Stimulated activated naive CD8-positive, alpha-beta T cell treated with anti-CD3 and anti-CD28 coated beads, Interleukin-15, Interleukin-2, amounts not matched to agents 100 ng/mL and 50 ng/mL, for 24 hours (primary cell): Measurements from ENCODE around the gene OR1F1.
"Not testable (repeated sequence)": the region's sequence is repeated elsewhere in the genome, so short reads cannot be mapped to it uniquely, and the experiment has no call there.

Experiments
- H3K27ac Mint-ChIP-seq: one replicate; pipeline ENCODE4 v1.8.0; 2021; ENCODE audit warnings: mild to moderate bottlenecking, mixed read lengths
- H3K27me3 Mint-ChIP-seq: one replicate; pipeline ENCODE4 v1.8.0; 2021; ENCODE audit warnings: mixed read lengths
- H3K36me3 Mint-ChIP-seq: one replicate; pipeline ENCODE4 v1.8.0; 2021; ENCODE audit warnings: low read depth, mixed read lengths
- H3K4me1 Mint-ChIP-seq: one replicate; pipeline ENCODE4 v1.8.0; 2021; ENCODE audit warnings: low read depth, mixed read lengths
- H3K4me3 Mint-ChIP-seq: one replicate; pipeline ENCODE4 v1.8.0; 2021; ENCODE audit warnings: mild to moderate bottlenecking, mixed read lengths
- H3K9me3 Mint-ChIP-seq: one replicate; pipeline ENCODE4 v1.8.0; 2021; ENCODE audit warnings: mixed read lengths

Gene OR1F1

GRCh38 chr16:3175157-3176093 is 12.6 kb upstream of the OR1F1 start:
- H3K27me3 Mint-ChIP-seq, result peaks cover 76% of the 10 kb centered on the region
- H3K4me1 Mint-ChIP-seq, result peaks cover 44% of the 10 kb centered on the region
- peak overlapping the region; percentile 84 for H3K27ac Mint-ChIP-seq
- no peaks in the 10 kb centered on the region for H3K36me3 Mint-ChIP-seq
- H3K9me3 Mint-ChIP-seq, result no peaks in the 10 kb centered on the region
- peak overlapping the region; percentile 53 for H3K4me3 Mint-ChIP-seq

- Mint-ChIP-seq H3K36me3 (peaks cover 10% of the 10 kb centered on the region), H3K27me3 (peaks cover 90% of the 10 kb centered on the region), H3K27ac (no peak overlapping the region), H3K9me3 (no peaks in the 10 kb centered on the region), H3K4me1 (peaks cover 32% of the 10 kb centered on the region), H3K4me3 (no peak overlapping the region)
Measured at GRCh38 chr16:3179651-3180050, 8.4 kb upstream of the OR1F1 start.

- H3K9me3 Mint-ChIP-seq, result no peaks in the 10 kb centered on the region
- H3K4me1 Mint-ChIP-seq, result peaks cover 28% of the 10 kb centered on the region
- H3K36me3 Mint-ChIP-seq, result peaks cover 10% of the 10 kb centered on the region
- peak overlapping the region; percentile 67 for H3K27ac Mint-ChIP-seq
- H3K27me3 Mint-ChIP-seq, result peaks cover 88% of the 10 kb centered on the region
- H3K4me3 Mint-ChIP-seq, result no peak overlapping the region
Measured at GRCh38 chr16:3180445-3180878, 7.5 kb upstream of the OR1F1 start.

GRCh38 chr16:3182293-3182607 is 5.8 kb upstream of the OR1F1 start:
- H3K9me3 Mint-ChIP-seq, result not testable (repeated sequence)
- Mint-ChIP-seq H3K36me3 (peaks cover 10% of the 10 kb centered on the region), H3K4me3 (peak overlapping the region; percentile 82), H3K27ac (peak overlapping the region; percentile 95), H3K27me3 (peaks cover 86% of the 10 kb centered on the region), H3K4me1 (peaks cover 30% of the 10 kb centered on the region)

GRCh38 chr16:3182608-3183444 is 5.2 kb upstream of the OR1F1 start:
- H3K36me3 Mint-ChIP-seq, result peaks cover 10% of the 10 kb centered on the region
- H3K27me3 Mint-ChIP-seq, result peaks cover 87% of the 10 kb centered on the region
- H3K27ac Mint-ChIP-seq, result peak overlapping the region; percentile 95
- H3K9me3 Mint-ChIP-seq, result no peaks in the 10 kb centered on the region
- peaks cover 36% of the 10 kb centered on the region for H3K4me1 Mint-ChIP-seq
- H3K4me3 Mint-ChIP-seq, result peak overlapping the region; percentile 84

GRCh38 chr16:3183445-3184139 is 4.4 kb upstream of the OR1F1 start:
- Mint-ChIP-seq H3K27me3 (peaks cover 85% of the 10 kb centered on the region), H3K27ac (peak overlapping the region; percentile 88), H3K36me3 (peaks cover 10% of the 10 kb centered on the region), H3K9me3 (no peaks in the 10 kb centered on the region), H3K4me1 (peaks cover 42% of the 10 kb centered on the region), H3K4me3 (peak overlapping the region; percentile 84)

- Mint-ChIP-seq H3K4me3 (peak overlapping the region; percentile 81), H3K27me3 (peaks cover 86% of the 10 kb centered on the region), H3K36me3 (peaks cover 23% of the 10 kb centered on the region), H3K4me1 (peaks cover 75% of the 10 kb centered on the region), H3K9me3 (no peaks in the 10 kb centered on the region), H3K27ac (peak overlapping the region; percentile 92)
Measured at GRCh38 chr16:3186946-3187690, 886 bp upstream of the OR1F1 start.

GRCh38 chr16:3188675-3188924 is 596 bp downstream of the OR1F1 start:
- peaks cover 83% of the 10 kb centered on the region for H3K27me3 Mint-ChIP-seq
- no peaks in the 10 kb centered on the region for H3K9me3 Mint-ChIP-seq
- peaks cover 62% of the 10 kb centered on the region for H3K4me1 Mint-ChIP-seq
- H3K27ac Mint-ChIP-seq, result no peak overlapping the region
- peaks cover 19% of the 10 kb centered on the region for H3K36me3 Mint-ChIP-seq
- peak overlapping the region; percentile 81 for H3K4me3 Mint-ChIP-seq

GRCh38 chr16:3188925-3189825 is 1.2 kb downstream of the OR1F1 start:
- Mint-ChIP-seq H3K4me1 (peaks cover 56% of the 10 kb centered on the region), H3K27ac (peak overlapping the region; percentile 87), H3K4me3 (peak overlapping the region; percentile 81), H3K9me3 (no peaks in the 10 kb centered on the region), H3K27me3 (peaks cover 83% of the 10 kb centered on the region), H3K36me3 (peaks cover 16% of the 10 kb centered on the region)

GRCh38 chr16:3189869-3190268 is 1.9 kb downstream of the OR1F1 start:
- Mint-ChIP-seq H3K9me3 (no peaks in the 10 kb centered on the region), H3K27ac (peak overlapping the region; percentile 87), H3K4me3 (peak overlapping the region; percentile 81), H3K4me1 (peaks cover 53% of the 10 kb centered on the region), H3K36me3 (peaks cover 13% of the 10 kb centered on the region), H3K27me3 (peaks cover 85% of the 10 kb centered on the region)

GRCh38 chr16:3190949-3191353 is 2.9 kb downstream of the OR1F1 start:
- Mint-ChIP-seq H3K4me1 (peaks cover 50% of the 10 kb centered on the region), H3K27ac (peak overlapping the region; percentile 84), H3K27me3 (peaks cover 82% of the 10 kb centered on the region), H3K9me3 (no peaks in the 10 kb centered on the region), H3K36me3 (peaks cover 13% of the 10 kb centered on the region), H3K4me3 (peak overlapping the region; percentile 82)

- H3K36me3 Mint-ChIP-seq, result peaks cover 13% of the 10 kb centered on the region
Measured at GRCh38 chr16:3192476-3193019, 4.5 kb downstream of the OR1F1 start.

More at GRCh38 chr16:3192476-3193019, 4.5 kb downstream of the OR1F1 start:
- H3K27ac Mint-ChIP-seq, result no peak overlapping the region
- no peak overlapping the region for H3K4me3 Mint-ChIP-seq
- H3K4me1 Mint-ChIP-seq, result peaks cover 43% of the 10 kb centered on the region
- no peaks in the 10 kb centered on the region for H3K9me3 Mint-ChIP-seq
- peaks cover 70% of the 10 kb centered on the region for H3K27me3 Mint-ChIP-seq
